Parietal lobe (tissue), 2 donors: ENCODE results near the gene RDH14. TPM values are rescaled to one million over a fixed set of nuclear protein-coding genes. Genes with fewer than 3 reads are reported as not detected.

Source experiments
- small RNA-seq: library from RNA; depleted of rRNA; stranded (forward); fragments of <200 nt; gene quantifications from one replicate; pipeline ENCODE3, GENCODE V24; 2014; ENCODE audit warnings: low replicate concordance
- total RNA-seq: library from RNA; depleted of rRNA; stranded (reverse); fragments of >200 nt; gene quantifications from one replicate; pipeline ENCODE4 v1.2.3, GENCODE V29; 2014

The RDH14 gene, protein sequence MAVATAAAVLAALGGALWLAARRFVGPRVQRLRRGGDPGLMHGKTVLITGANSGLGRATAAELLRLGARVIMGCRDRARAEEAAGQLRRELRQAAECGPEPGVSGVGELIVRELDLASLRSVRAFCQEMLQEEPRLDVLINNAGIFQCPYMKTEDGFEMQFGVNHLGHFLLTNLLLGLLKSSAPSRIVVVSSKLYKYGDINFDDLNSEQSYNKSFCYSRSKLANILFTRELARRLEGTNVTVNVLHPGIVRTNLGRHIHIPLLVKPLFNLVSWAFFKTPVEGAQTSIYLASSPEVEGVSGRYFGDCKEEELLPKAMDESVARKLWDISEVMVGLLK
- total RNA-seq: 21.9 TPM

DNA sequence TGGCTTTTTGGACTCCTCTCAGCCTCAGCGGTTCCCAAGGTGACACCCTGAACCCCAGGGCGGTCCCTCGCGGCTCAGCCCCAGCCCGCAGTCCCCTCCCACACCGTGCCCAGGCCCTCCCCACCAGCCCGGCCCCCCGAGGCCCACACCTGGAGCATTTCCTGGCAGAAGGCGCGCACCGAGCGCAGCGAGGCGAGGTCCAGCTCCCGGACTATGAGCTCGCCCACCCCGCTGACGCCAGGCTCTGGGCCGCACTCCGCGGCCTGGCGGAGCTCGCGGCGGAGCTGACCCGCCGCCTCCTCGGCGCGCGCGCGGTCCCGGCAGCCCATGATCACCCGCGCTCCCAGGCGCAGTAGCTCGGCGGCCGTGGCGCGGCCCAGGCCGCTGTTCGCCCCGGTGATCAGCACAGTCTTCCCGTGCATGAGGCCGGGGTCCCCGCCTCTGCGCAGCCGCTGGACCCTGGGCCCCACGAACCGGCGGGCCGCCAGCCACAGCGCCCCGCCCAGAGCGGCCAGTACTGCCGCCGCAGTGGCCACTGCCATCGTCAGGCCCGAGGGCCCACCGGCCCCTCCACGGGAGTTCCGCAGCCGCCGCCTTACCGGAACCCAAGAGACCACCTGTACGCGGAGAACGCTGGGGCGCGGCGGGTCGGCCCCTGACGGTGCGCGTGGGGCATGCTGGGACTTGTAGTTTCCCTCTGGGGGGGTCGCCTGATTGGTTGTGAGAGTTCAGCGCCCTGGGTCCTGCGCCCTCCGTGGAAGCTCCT, at the start of gene RDH14:
Gene RDH14 (minus strand): TSS at position 623 of the 766 bp plus-strand sequence. CDS start 81 bp downstream, at position 542.

GRCh38 chr2:18589354-18589753, 28.9 kb upstream of the RDH14 start, which contains the start of gene NT5C1B:
NT5C1B (minus strand) TSS chr2:18589569; CDS start chr2:18589468, 101 bp downstream.

Small RNAs within 50 kb of the gene (small RNA-seq; reads per million reads assigned to genes)
- not detected for gene RNU6-1215P

Other genes with a start within 250 kb of the RDH14 start
- gene NT5C1B, start 28.9 kb upstream of the RDH14 start, total RNA-seq: not detected